MV-4-11 (cell line): Measurements from ENCODE around the gene GLIS1.
A peak's percentile ranks its signal among the peaks of the same experiment; 100 is the strongest.
"Not testable (repeated sequence)": the region's sequence is repeated elsewhere in the genome, so short reads cannot be mapped to it uniquely, and the experiment has no call there.

ENCODE experiments used
- DNase-seq: peaks from one replicate; lab custom pipeline; 2025; lab: John Stamatoyannopoulos, UW

The GLIS1 gene

GRCh38 chr1:53560581-53561502 lies 178.1 kb downstream of the GLIS1 start:
- no peak for DNase-seq

DNA sequence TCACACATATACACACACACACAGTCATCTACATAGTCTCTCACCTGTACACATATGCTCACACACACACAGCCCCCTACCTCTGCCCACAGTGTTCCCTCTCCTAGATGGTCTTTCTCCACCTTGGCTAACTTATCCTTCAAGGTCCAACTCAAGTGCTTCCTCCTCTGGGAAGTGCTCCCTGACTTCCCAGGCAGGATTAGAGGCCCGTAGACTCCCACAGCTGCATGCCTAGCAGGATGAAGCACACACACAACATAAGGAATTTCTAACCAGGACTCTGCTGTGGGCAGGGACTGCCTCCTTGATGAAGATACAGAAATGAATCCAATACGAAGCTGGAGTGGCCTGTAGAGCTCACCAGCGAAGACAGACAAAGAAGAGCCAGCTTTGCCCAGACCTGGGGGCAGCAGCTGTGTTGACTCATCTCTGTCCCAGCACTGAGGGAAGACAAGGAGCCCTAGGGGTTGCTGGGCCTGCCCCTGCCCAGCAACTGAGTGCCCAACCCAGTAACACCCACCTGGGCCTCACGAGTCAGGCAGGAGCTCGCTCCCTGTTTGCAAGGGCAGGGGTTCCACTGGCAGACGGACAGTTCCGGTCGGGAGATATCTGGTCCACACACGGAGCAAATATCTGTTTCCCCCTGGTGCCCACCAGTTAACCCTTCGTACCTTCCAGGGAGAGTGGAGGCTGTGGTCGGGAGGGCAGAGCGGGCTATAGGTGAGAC lies 178.9 kb downstream of the GLIS1 start:
- no peak for DNase-seq

DNA sequence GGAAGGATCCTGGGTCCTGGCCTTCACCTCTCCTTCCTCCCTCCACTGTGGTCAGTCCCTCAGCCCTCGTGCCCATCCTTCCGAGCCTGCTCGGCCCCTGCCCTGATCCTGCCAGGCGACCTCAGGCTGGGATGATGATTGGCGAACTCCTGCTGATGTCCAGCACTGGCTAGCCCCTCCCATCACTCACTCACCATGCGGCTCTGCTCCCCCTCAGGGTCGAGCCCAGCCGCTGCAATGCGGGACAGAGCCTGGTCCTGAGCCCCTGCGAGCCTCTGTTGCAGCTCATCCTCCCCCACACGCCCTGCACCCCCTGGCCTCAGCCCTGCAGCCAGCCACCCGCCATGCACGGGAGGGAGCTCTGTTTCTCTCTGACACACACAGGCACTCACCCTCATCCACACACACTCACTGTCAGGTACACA lies 179.6 kb downstream of the GLIS1 start:
- DNase-seq = no peak

DNA sequence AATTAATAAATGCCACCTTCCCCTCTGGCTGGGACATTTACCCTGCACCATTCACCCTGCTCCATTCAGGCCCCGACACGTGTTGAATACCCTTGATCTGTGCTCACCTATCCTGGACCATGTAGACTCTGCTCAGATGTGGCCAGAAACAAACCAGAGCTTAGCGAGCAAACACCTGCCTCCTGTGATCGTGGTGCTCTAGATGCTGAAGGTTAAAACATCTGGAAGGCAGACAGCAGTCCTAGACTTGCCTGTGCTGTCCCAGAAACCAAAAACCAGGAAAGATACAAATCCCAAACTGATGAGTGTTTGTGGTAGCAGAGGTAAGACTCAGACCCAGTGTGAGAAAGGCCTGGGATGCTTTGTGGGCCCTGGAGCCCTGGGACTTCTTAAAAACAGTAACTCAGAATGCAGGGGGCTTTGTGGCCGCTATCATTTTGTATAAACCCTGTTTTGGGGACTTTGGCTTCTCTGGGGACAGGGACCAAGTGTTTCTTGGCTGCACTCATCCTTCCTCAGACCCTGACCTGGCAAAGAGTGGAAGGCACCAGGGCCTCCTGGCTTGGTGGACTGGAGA lies 180.1 kb downstream of the GLIS1 start:
- DNase-seq = no peak

GRCh38 chr1:53557830-53558738 lies 180.9 kb downstream of the GLIS1 start:
- no peak for DNase-seq

GRCh38 chr1:53557369-53557768 lies 181.6 kb downstream of the GLIS1 start:
- no peak for DNase-seq

- DNase-seq = no peak
Measured at GRCh38 chr1:53556657-53557227, 182.2 kb downstream of the GLIS1 start.

GRCh38 chr1:53555620-53556326 lies 183.2 kb downstream of the GLIS1 start:
- DNase-seq = not testable (repeated sequence)

DNA sequence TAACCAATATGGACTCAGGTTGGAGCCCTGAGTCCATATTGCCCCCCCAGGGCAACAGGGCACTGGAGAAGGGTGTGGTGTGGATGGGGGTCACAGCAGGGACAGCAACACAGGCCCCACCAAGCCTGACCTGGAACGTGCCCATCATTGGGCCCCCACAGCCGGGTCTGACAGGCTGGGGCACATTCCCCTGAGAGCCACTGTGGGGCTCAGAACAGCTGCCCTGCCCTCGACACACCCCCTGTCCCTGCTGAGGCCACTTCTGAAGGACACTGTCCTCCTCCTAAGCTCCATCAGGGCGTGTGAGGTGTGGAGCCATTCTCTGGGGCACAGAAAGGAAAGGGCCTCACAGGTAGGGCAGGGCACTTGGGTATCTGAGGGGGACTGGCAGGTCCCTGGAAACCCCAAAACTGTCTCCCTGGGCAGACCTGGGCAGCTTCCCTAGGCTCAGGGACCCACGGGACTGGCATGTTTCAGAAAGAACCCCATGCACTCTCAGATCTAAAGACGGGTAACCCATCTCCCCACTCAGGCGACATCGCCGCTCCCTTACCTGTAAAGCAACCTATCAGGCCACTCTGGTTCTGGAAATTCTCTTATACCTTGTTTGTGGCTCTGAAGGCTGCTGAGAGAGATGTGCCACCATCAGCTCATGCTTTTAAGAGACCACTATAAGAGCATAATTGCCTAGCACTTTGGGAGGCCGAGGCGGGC lies 184.2 kb downstream of the GLIS1 start:
- no peak for DNase-seq

DNA sequence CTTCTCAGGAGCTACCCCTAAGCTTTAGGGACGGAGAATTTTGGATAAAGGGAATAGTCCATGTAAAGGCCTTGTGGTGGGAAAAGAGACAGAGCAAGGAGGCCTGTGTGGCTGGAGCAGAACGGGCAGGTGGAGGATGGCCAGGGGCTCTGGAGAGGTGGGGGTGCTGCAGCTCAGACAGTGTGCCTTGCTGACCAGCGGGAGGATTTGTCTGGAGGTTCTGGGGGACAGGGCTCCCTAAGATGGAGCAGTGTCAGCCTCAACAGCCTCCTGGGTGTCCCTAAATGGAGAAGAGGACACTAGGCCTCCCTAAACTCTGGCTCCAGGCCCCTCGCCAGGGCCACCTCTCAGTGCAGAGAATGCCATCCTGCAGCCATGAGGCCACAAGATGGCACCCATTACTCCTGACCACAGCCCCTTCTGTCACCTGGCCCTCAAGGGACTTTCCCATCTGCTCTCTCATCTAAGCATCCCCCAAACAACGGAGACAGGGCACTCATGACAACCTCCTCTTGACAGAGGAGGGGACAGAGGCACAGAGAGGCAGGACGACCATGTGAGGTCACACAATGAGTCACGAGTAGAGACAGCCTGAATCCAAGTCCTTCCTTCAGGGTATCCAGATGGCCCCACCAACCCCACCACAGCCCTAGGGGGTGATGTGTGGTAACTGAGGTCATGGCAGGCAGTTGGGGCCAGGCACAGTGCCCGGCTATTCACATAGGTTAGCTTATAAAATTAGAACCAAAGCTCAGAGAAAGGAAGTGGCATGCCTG lies 185.0 kb downstream of the GLIS1 start:
- DNase-seq = peak; percentile 90

DNA sequence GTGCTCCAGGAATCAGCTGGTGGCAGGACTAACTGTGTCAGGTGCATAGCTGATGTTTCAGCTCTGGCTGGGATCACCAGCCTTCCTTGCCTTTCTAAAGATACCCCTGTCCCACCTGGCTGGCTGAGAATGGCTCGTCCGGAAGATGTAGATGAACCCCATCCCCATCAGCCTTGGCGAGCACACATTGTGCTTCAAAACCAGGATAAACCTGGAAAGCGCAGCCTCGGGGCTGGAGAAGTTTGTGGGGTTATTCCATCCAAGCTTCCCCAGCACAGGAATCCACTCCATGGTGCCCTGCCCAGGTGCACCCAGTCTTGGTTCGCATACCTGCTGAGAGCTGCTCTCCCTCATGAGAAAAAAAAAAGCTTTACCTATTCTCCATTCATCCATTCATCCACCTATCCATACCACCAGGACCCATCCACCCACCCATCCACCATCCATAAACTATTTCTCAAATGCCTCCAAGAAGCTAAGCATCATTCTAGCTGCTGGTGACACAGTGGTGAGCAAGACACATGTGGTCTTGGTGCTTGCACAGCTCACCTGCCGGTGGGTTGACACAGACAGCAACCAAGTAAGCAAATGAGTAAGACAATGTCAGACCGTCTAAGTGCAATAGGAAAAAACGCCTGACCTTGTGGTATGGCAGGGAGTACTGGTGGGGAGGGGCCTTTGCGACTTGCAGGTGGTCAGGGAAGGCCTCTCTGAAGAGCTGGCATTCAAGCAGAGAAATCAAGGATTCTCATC lies 185.8 kb downstream of the GLIS1 start:
- no peak for DNase-seq

DNA sequence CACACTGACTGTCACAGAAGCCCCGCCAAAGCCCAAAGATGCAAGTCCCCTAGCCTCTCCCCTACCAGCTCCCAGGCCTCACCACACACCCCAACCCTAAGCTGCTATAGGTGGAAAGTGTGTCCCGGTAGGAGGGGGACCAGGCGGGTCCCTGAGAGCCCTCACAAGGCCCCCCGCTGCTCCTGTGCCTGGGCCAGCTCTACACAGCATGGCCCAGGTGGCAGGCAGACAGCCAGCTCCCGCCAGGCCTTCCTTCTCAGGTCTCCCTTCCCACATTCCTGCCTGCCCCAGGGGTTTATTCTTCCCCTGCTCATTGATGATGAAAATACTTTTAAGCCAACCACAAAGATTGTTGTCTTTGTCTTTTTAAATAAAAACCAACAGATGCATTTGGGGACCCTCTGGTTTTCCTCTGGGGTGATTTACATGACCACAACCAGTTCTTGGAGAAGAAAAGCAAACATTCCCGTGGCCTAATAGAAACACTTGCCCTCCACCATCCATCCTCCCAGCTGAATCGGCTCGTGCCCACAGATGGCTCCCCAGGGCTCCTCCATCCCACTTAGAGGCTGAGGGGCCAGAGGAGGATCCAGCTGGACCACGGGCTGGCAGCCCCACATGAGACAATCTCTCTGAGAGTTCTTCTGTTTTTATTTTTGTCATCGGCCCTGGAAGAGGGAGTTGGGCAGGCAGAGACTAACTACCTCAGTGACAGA lies 186.7 kb downstream of the GLIS1 start:
- no peak for DNase-seq

DNA sequence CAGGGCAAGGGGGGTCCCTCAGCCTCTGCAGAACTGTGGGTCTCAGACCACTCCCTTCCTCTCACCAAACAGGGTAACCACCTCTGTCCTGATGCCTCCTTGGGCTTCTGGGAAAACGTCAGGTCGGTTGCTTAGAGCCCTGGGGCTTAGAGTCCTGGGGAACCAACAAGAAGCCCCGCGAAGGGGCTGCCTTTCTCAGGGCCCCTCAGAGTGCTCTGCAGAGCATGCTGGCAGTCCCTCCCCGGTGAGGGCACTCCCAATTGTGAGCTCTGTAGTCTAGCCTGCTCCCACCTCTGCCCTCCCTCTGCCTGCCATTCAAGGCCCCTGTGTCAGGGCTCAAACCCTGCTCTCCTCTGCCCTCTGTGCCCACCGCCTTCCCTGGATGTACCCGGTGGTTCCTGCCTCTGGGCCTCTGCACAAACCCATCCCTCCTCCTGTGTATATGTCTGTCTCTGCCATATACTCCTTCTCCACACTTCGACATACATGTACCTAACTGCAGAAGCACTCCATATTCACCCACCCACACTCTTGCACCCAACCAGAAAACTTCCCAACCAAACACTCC lies 187.5 kb downstream of the GLIS1 start:
- DNase-seq = no peak

- DNase-seq = peak; percentile 92
Measured at GRCh38 chr1:53550201-53550741, 188.7 kb downstream of the GLIS1 start.

DNA sequence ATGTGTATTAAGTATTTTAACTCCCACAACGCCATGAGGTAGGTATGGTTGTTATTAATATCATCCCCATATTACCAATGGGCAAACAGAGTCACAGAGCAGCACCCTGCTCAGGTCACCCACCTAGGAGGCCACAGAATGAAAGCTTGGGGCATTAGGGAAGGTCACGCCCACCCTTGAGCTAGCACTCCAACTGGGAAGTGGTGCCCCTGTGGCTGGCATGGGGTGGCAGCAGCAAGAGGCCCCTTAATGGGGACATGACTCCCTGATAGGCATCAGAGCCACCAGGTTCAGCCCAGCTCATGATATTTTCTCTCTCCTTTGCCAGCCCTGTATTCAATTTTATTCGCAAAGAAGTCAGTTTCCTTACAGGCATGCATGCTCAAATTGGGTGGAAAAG lies 189.2 kb downstream of the GLIS1 start:
- no peak for DNase-seq

- DNase-seq = peak; percentile 56
Measured at GRCh38 chr1:53549287-53549686, 189.7 kb downstream of the GLIS1 start.

DNA sequence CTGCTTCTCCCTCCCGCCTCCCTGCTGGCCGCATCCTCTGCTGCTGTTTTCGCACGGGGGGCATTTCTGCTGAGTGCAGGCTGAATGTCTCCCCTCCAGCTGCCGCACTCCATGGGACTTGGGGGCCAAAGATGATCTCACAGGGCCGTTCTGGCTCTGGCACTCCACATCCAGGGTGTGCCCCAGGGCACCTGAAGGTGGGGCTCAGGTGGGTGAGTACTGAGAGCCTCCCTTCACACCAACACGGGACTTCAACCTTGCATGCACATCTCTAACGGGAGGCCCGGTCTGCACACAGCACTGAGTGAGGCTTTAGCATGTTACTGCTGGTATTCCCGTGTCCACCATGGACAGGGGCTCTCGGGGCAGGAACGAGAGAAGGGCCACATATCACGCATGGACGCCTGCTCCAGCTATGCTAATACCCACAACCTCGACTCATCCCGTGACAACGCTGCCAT lies 190.9 kb downstream of the GLIS1 start:
- no peak for DNase-seq
